ENCODE measurements around the gene TPST1. TPM values are rescaled to one million over a fixed set of nuclear protein-coding genes. Genes with fewer than 3 reads are reported as not detected.
A peak's percentile ranks its signal among the peaks of the same experiment; 100 is the strongest.

The TPST1 gene
- total and polyA plus RNA-seq, 2 donors (not counting 1 experiment from before 2014, with no cell fraction given): 81.8 to 151 TPM

GRCh38 chr7:66281678-66282590, 76.8 kb downstream of the TPST1 start:
- no peak overlapping the region for H3K9ac ChIP-seq (ENCODE audit: insufficient read depth, low read length)

GRCh38 chr7:66282591-66282935, 77.4 kb downstream of the TPST1 start:
- H3K9me3 ChIP-seq (ENCODE audit: control insufficient read depth, insufficient read depth, low read depth, low read length): no peaks in the 10 kb centered on the region
- H3K4me1 ChIP-seq (ENCODE audit: control insufficient read depth, extremely low read depth, insufficient read depth, low read length): peaks cover 17% of the 10 kb centered on the region
- no peaks in the 10 kb centered on the region for H3K36me3 ChIP-seq (ENCODE audit: control insufficient read depth, insufficient read depth, low read length)
- no peak for TF ChIP-seq CTCF (conservative IDR thresholded peaks at IDR 0.05 in 1 of 2, IDR thresholded peaks at IDR 0.05 in 1 of 2; ENCODE audit: low read depth in 1 of 2, low read length in 2 of 2)
- TF ChIP-seq EZH2 (IDR thresholded peaks at IDR 0.05; ENCODE audit: low read length, missing control alignments): no peak
- H3K4me2 ChIP-seq (ENCODE audit: extremely low read depth, insufficient read depth, low read length): no peak overlapping the region
- H3K79me2 ChIP-seq (ENCODE audit: control insufficient read depth, insufficient read depth, low read length): peaks cover 34% of the 10 kb centered on the region
- no peak overlapping the region for H3K9ac ChIP-seq (ENCODE audit: insufficient read depth, low read length)
- no peak overlapping the region for H2AFZ ChIP-seq (ENCODE audit: low read length)
- DNase-seq (ENCODE audit: low read depth in 2 of 2): no peak
- H3K27me3 ChIP-seq (ENCODE audit: control insufficient read depth, insufficient read depth, low read length): no peaks in the 10 kb centered on the region
- no peak overlapping the region for H3K4me3 ChIP-seq (replicated peaks in 1 of 4; ENCODE audit: control extremely low read depth in 1 of 4, insufficient read depth in 1 of 4, low read depth in 3 of 4, low read length in 4 of 4)
- peak overlapping the region; percentile 57 for H3K27ac ChIP-seq (ENCODE audit: insufficient read depth, low read length)
- no peaks in the 10 kb centered on the region for H4K20me1 ChIP-seq (ENCODE audit: control insufficient read depth, extremely low read depth, insufficient read depth, low read length)

More at GRCh38 chr7:66281678-66282590, 76.8 kb downstream of the TPST1 start:
- Histone ChIP-seq H3K27ac (ENCODE audit: insufficient read depth, low read length) (peak overlapping the region; percentile 57), H3K79me2 (ENCODE audit: control insufficient read depth, insufficient read depth, low read length) (peaks cover 34% of the 10 kb centered on the region), H2AFZ (ENCODE audit: low read length) (no peak overlapping the region), H3K27me3 (ENCODE audit: control insufficient read depth, insufficient read depth, low read length) (no peaks in the 10 kb centered on the region), H4K20me1 (ENCODE audit: control insufficient read depth, extremely low read depth, insufficient read depth, low read length) (no peaks in the 10 kb centered on the region), H3K9me3 (ENCODE audit: control insufficient read depth, insufficient read depth, low read depth, low read length) (no peaks in the 10 kb centered on the region), H3K4me1 (ENCODE audit: control insufficient read depth, extremely low read depth, insufficient read depth, low read length) (peaks cover 19% of the 10 kb centered on the region), H3K4me3 (replicated peaks in 1 of 4; ENCODE audit: control extremely low read depth in 1 of 4, insufficient read depth in 1 of 4, low read depth in 3 of 4, low read length in 4 of 4) (no peak overlapping the region), H3K4me2 (ENCODE audit: extremely low read depth, insufficient read depth, low read length) (peak overlapping the region; percentile 25), H3K36me3 (ENCODE audit: control insufficient read depth, insufficient read depth, low read length) (no peaks in the 10 kb centered on the region)
- TF ChIP-seq EZH2 (IDR thresholded peaks at IDR 0.05; ENCODE audit: low read length, missing control alignments) (no peak), CTCF (conservative IDR thresholded peaks at IDR 0.05 in 1 of 2, IDR thresholded peaks at IDR 0.05 in 1 of 2; ENCODE audit: low read depth in 1 of 2, low read length in 2 of 2) (no peak)
- DNase-seq (ENCODE audit: low read depth in 2 of 2): peak; percentile 96 to 99

GRCh38 chr7:66283003-66283920, 78.1 kb downstream of the TPST1 start:
- H3K4me1 ChIP-seq (ENCODE audit: control insufficient read depth, extremely low read depth, insufficient read depth, low read length): peaks cover 17% of the 10 kb centered on the region
- H3K9ac ChIP-seq (ENCODE audit: insufficient read depth, low read length): no peak overlapping the region
- DNase-seq (ENCODE audit: low read depth in 2 of 2): peak; percentile 87 to 88
- no peak overlapping the region for H2AFZ ChIP-seq (ENCODE audit: low read length)
- H3K4me3 ChIP-seq (replicated peaks in 1 of 4; ENCODE audit: control extremely low read depth in 1 of 4, insufficient read depth in 1 of 4, low read depth in 3 of 4, low read length in 4 of 4): no peak overlapping the region
- no peaks in the 10 kb centered on the region for H3K27me3 ChIP-seq (ENCODE audit: control insufficient read depth, insufficient read depth, low read length)
- H3K27ac ChIP-seq (ENCODE audit: insufficient read depth, low read length): peak overlapping the region; percentile 60
- peaks cover 31% of the 10 kb centered on the region for H3K79me2 ChIP-seq (ENCODE audit: control insufficient read depth, insufficient read depth, low read length)
- H3K36me3 ChIP-seq (ENCODE audit: control insufficient read depth, insufficient read depth, low read length): no peaks in the 10 kb centered on the region
- H3K4me2 ChIP-seq (ENCODE audit: extremely low read depth, insufficient read depth, low read length): peak overlapping the region; percentile 52
- no peaks in the 10 kb centered on the region for H3K9me3 ChIP-seq (ENCODE audit: control insufficient read depth, insufficient read depth, low read depth, low read length)
- H4K20me1 ChIP-seq (ENCODE audit: control insufficient read depth, extremely low read depth, insufficient read depth, low read length): no peaks in the 10 kb centered on the region
- no peak for TF ChIP-seq CTCF (conservative IDR thresholded peaks at IDR 0.05 in 1 of 2, IDR thresholded peaks at IDR 0.05 in 1 of 2; ENCODE audit: low read depth in 1 of 2, low read length in 2 of 2)
